ENCODE results near the gene BARX2.

Gene BARX2

DNA sequence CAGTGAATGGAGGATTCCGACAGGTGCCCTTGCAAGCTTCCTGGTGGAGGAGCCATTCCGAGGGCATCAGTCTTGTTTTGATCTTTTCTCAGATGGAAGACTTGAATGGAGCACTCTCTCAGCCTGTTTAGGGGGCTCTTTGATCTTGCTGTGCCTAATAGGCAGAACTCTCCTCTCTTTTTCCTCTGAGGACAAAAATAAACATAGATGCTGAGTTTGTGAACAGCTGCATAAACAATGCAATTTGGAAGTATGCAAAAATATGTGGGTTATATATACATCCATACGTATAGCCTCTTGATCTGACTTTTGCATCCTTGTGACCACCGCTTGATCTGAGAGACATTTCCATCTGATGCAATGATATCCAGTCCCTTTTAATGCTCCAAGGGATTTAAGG lies 29.1 kb downstream of the BARX2 start:
- DNase-seq, result no peak

DNA sequence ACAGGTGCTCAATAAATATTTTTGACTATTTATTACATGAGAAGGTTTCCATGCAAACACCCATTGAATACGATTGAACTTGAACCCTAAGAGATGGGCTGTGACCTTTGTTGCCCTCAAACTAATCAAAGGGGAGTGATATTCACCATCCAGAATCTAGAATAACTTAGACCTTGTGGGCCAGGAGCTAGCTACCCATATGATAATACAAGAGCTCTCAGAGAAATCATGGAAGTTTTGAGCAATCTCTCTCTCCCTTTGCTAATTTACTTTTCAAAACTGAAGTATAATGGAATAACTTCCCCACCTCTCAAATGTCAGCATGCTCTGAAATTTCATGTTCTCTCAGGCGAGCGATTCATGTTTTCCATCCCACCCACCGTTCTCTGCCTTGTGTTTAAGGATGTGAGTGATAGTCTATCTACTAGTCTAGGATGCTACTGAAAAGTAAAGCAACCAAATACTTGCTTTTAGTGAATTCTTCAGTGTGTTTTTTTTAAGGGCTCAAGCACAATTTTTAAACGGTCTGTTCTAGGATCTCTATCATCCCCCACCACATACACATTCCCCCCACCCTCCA lies 33.3 kb downstream of the BARX2 start:
- no peak for DNase-seq

DNA sequence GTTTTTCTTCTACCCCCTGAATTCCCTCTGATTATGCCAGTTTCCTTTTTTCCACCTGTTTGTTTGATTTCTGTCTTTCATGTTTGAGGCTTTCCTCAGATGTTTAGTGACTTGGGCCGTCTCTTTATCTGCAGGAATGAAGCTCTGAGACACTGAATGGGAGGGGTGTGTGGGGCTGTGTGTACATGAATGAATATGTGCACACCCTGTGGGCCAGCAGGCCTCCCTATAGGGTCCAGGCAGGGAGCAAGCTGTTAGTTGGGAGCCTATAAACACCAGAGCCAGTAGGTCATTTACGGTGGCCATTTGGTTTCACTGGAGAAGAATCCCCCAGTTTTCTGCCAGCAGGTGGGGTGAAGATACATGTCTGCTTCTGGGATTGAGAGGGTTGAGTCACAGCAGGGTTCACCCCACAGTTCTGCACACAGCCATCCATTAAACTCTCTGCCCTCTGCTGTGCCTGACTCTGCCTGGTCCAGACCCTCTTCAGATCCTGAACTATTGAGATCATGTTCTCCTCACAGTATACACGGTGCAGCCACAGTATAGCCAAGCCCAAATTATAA lies 34.8 kb downstream of the BARX2 start:
- DNase-seq, result no peak

DNA sequence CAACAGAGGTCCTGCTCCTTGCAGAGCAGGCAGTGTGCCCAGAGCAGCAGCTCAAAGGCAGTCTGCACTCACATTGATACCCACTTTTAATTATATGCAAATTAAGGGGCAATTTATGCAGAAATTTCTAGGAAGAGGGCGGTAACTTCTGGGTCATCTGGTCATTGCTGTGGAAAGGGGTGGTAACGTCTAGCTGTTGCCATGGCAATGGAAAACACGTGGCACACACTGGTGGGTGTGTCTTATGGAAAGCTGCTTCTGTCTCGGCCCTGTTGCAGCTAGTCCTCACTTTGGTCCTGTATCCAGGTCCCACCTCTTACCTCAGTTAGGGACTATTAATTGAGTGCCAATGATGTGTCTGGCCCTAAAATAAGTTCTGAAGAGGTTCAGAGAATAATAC lies 36.8 kb downstream of the BARX2 start:
- DNase-seq, result no peak

DNA sequence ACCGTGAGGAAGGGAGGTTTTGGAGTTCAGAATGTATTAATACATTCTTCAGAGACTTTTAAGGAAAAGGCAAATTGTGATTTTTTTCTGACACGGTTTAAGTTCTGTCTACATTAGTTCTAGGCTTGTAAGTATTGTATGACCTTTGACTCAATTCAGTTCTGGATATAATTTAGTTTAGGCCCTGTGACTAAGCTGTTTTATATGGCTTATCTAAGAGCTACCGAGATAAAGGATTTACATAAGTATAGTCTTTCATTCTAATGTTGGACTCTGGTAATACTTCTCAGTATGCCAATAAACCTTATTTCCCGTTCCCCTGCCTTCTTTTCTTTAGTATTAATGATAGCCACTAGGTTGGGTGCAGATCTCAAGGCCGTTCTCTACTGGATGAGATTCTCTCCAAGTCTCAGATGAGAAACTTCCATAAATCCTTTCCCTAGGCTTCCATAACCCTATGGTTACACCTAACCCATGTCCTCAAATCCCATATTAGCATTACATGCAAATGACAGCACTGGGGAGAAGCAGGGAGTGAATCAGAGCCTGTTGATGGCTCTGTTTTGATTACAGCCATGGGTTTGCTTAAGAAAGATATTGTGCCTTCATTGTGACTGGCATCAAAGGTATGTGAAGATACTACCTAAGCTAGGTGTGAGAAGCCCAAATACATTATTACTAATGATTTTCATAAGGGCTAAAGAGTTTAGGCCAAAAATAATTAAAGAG lies 38.7 kb downstream of the BARX2 start:
- no peak for DNase-seq

DNA sequence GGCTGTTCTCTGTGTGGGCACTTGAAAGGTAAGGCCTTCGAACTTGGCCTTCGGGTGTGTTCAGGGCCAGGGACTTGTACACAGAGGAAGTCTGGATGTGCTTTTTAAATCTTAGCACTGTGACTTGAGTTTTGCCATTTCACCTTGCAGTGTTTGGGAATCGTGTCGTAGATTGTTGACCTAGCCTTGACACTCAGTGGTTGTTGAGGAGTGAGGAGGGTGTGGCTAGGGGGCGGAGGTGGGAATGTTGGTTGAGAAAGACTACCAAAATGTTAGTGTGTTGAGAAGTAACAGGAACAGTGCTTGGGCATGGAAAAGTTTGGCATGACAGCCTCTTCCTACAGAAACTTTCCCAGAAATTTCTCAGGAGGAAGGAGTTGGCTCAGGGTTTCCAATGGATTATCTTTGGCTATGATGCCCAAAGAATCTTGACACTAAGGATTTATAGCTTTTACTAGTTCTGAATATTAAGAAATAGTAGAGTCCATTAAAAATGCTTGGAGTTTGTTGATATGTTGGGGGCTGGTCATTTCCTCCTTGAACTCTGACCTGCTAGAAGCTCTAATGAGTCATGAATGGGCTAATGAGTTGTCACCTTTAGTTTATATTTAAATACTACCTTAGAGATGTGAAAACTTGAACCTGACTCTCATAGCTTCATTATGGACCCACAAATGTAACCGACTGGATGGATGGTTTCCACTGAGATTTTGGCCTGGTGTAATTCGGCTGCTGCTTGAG lies 40.6 kb downstream of the BARX2 start:
- DNase-seq, result no peak

DNA sequence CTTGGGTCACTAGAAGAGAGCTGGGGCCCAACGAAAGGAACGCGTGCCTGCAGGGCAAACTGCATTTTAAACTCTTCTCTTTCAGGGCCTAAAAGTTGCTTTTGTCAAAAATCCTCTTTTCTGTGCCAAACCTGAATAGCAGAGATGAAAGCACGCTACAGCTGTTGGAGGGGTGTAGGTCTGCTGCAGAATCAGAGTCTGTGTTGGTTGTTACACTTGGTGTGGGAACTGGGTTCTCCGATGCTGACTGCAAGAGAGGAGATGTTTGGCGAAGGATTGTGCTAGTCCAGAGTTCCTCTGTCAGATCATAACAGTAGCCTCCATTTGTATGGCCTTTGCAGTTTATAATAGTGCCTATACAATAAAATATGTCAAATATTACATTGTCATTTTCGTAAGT lies 41.8 kb downstream of the BARX2 start:
- no peak for DNase-seq

DNA sequence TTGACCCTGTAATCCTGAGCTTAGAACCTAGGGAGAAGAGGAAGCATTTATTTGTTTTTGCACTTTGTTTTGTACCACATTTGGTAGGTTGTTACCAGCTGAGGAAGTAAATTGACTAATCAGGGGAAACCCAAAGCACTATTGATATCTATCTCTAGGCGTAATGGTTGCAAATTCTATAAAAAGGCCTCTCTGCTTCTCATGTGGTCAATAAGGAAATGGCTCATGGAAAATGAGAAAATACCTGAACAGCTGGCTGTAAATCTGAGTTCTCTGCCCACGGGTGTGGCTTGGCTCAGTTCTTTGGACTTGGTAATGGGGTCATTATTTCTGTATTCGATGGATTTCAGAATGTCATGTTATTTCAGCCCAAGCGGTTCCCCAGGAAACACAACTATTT lies 42.4 kb downstream of the BARX2 start:
- no peak for DNase-seq

DNA sequence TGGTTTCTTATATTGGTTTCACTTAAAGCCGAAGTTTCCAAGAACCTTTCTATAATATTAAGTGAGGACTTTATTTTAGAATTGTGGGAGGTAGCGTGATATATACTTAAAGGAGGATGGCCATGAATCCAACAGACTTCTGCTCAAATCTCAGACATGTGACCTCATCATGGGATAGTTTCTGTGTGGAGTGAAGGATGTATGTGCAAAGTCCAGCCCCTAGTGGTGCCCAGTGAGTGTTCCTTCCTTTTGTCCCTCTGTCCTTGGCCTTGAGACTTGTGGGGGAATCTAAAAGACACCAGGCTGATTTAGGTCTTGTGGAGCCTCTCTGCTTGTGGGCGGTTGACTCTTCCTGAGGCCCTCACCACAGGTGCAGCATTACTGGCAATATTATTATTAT lies 43.7 kb downstream of the BARX2 start:
- DNase-seq, result no peak

DNA sequence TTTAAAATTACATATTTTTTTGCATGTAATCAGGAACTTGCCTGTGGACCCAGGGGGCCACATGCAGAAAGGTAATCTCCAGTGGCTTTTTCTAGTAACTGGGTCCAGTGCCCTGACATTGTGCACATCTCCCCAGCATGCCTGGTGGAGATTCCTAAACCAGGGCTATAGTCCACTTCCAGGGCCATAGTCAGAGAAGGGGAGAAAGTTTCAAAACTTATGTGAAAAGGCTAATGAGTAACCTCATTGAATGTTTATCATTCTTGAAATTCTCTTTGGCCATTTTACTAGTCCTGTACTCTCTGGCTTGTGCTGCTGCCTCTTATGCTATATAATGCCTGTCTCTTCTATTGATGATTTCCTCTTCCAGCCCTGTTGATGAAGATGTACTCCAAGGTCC lies 47.8 kb downstream of the BARX2 start:
- no peak for DNase-seq

DNA sequence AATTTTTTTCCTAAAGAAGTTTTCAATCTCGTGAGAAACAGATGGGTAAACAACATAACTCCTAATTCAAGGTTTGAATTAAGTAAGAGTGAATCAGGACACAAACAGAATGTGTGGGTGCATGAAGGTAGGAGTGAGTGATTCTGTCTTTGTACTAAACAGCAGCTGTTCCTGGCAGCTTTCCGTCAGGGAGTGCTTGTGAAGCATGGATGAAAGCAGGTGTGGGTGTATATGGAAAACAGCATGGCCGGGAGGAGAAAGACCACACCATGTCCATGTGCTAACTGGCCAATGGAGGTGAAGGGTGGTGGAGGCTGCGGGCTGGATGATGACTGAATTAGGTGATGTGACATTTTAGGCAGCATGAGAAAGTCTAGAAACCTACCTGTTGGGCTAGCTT lies 49.6 kb downstream of the BARX2 start:
- no peak for DNase-seq

DNA sequence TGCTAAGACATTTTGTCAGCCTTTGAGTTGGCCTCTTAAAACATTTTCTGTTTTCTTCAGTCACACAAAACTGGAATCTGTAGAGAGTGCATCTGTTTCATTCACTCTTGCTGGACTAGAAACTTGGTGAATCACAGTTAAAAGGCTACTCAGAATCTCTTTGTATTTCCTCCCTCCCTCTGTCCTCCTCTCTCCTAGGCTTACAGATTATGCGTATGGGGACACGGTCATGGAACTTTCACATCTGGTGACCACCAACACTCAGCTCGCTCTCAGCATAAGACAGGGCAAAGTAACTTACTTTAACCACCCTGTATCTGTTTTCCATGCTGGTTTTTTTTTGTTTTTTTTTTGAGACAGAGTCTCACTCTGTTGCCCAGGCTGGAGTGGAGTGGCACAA lies 50.4 kb downstream of the BARX2 start:
- no peak for DNase-seq

DNA sequence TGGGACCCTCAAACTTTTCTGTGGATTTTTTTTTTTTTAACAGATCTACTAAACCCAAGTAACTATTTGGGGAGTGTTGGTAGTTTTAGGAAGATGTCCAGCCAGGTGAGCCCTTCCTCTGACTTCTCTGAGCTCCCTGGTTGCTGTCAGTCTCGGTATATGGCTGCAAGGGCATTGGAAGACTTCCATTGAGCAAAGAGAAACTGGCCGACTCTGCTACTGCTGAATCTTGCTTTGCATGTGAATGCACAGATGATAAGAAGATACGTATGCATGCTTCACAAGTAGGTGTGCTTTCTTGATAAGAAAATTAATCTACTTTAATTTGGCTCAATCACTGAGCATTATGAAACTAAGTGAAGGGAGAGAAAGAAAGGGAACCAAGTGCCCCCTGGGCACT lies 51.1 kb downstream of the BARX2 start:
- DNase-seq, result no peak

DNA sequence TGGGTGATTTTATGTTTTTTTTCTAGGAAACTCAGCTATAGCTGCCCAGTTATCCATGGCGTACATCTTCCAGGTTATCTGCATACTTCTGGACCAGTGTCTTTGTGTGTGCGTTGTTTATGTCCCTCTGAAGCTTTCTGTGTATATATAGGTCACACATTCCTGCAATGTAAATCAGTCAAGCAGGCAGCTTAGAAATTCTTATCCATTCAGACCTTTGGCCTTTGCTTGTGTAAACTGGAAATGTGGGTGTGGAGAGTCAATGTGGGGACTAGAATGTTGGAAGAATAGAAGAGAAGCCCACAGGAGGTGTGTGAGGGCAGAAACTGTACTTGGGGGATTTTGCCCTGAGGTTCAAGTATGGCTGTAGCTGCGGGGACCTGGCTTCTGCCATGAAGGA lies 51.7 kb downstream of the BARX2 start:
- DNase-seq, result no peak

DNA sequence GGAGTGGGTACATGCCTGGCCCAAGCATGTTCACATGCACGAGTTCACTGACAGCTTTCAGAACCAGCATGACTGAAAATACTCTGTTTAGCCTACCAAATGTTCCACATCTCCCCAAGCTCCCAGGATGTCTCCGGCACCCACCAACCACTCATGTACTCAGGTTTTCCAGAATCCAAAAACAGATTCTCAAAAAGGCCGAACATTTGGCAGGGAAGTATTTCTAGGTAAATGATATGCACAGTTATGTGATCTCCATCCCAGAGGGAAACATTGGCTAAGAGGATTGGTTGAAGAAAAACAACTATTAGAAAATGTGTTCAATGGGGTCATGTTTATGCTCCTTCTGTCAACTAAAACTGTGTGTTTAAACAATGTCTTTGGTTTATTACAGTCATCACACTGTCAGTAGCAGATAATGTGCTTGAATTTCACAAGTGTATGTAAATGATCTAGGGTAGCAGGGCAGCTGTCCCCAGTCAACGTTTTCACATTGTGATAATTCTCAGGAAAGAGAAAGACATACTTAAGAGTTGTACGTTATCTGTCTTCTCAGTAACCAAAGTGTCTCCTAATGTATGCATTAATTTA lies 52.3 kb downstream of the BARX2 start:
- DNase-seq, result no peak

DNA sequence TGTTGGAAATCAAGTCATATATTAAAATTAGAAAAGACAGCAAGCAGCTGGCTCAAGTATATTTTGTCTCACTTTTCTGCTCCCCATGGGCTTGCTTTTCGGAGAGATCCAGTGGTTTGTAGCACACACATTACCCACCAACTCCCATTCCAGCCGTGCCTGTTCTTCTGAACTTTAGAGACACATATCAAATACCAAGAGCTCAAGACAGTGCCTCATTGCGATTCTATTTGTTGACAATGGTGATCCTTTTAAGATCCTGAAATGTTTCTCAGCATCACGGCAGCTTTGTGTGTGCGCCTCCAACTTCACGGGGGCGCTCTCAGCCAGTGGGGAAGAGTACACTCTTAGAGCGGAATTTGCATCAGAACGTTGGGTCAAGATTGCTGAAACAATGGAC lies 52.9 kb downstream of the BARX2 start:
- no peak for DNase-seq

DNA sequence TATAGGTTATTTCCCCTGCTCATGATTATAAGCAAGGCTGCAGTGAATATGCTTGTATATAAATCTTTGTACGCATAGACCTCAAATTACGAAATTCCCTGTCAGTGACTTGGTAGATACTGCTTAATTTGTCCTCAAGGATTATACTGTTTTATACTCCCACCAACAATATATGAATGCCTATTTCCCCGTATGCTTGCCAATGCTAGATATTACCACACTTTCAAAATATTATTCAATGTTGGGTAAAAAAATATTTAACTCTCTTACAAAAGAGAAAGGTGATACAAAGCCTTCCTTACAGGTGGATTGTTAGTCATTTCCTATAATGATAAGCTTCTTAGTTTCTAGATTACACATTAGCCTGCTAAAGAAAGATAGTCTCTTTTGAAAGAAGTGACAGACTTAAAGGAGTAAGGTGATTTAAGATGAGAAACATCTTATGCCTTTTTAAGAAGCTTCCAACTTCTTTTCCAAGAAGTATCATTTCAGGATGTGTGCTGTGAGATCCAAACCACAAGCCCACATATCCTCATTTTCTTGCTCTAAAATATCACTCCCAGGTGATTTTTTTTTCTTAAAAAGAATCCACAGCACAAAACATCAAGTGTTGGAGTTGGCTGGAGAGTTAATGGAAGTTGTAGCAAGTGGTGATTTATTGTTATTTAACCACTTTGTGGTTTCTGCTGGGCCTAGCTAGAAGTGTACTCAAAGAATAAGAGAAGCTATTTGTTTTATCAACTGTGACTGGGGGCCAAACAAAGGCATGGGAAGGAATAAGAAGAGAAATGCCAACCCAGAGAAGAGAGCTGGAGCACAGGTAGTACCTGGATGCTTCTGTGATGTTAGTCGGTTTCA lies 59.2 kb downstream of the BARX2 start:
- no peak for DNase-seq

DNA sequence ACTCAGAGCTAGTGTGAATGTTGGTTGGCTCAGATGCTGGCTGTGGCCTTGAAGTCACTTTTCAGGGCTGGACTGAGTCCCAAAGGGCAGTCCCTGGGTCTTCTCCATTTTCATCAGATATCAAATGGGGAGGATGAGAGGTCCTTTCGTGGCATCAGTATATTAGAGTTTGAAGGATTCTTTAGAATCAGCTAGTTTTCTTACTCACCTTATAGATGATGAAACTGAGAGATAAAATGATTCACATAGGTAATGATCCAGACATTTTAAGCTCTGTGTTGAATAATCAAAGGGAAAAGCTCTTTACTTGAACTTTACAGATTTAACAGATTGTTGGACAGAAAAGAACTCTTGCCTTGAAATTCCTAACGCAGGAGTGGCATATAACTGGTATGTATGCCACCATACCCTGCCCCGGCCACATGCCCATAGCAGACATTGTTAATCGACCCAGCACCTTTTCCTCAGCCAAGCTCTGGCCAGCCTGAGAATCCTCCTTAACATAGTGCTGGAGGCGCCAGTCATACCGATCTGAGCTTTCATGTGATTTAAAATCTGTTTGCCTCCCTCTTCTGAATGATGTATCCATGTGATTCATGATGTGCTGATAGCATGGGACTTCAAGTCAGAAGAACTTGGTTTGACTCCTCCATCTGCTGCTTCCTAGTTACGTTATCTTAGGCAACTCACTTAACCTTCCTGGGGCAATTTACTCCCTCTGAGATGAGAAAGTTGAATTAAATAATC lies 60.0 kb downstream of the BARX2 start:
- DNase-seq, result no peak

DNA sequence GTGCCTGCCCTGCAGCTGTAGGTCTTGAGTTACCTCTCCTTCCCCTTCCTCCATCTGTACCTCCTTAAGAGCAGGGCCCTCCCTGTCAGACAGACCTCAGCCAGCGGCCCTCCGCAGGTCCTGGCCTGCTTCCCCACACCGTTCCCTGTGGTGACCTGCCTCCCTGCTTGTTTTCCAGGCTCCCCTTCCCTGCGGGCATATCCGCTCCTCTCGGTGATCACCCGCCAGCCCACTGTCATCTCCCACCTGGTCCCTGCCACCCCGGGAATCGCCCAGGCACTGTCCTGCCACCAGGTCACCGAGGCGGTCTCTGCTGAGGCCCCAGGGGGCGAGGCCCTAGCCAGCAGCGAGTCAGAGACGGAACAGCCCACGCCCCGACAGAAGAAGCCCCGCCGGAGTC lies 60.9 kb downstream of the BARX2 start:
- DNase-seq, result no peak

DNA sequence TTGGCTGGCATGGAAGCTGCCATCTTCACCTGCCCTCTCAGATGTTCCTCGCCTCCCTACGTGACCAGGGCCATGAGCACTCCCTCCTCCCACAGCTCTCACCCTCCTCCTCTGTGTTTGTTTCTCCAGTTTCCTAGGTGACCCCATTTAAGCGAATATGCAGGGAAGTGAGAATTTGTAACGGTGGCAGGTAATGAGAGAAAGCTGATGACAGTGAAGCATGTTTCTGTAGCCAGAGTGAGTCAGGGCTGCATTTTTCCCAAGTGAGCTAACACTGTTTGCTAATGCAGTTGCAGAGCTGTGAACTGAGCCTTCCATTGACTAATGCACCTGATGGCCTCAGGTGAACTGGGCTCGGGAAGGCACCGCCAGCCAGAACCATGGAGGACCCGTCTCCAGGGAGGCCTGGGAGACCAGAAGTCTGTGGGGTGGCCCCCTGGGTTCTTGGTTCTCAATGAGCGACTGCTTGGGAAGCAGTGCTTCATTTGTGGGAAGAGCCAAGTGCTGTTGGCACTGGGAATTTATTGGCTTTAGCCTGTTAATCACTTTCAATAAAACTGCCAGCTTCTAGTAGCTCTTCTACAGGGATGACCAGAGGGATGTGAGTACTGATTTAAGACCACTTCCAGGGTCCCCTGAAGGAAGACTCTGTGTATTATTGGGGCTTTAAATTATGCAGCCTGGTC lies 64.5 kb downstream of the BARX2 start:
- DNase-seq, result no peak

DNA sequence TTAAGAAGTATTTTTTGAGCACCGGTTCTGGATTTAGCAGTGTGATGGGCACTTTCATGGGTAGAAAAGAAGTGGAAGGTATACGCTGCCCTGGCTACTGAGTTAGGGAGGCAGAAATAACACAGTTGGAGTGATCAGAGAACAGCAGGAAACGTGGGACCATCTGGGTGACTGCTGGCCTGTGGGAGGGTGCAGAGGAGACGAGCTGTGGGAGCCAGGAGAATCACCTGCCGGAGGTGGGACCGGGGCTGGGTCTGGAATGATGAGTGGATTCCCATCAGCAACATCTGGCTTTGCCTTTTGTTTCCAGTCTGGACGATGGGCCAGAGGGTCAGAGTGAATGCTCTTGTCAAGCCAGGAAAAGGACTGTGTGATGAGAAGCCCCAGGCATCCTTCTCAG lies 66.5 kb downstream of the BARX2 start:
- no peak for DNase-seq

All from SHP77 treated with DMSO at 0.1 percent for 48 hours (cell line).